NCI-H187 (cell line): ENCODE results near the gene STARD8.

Experiments
- DNase-seq, 2 experiments: peaks; one replicate each; lab custom pipeline; 2025; lab: John Stamatoyannopoulos, UW

STARD8 gene

DNA sequence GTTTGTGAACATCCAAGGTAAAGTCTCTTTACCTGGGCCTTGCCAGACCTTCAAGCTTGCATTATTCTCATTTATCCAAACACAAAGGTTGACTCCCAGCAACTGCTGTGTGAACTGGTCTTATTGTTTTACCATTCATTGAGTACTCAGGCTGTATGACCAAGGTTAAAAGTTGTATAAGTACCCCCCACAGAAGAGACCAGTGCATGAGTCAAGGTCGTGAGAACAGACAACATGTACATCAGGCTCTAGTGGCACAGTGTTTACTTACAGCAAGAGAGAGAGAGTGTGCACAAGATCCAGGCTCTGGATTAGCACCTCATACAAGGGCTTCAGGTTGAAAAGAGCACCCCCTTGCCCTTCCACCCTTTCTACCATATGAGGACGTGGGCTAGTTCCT, 103.9 kb downstream of the STARD8 start:
- DNase-seq, result no peak

DNA sequence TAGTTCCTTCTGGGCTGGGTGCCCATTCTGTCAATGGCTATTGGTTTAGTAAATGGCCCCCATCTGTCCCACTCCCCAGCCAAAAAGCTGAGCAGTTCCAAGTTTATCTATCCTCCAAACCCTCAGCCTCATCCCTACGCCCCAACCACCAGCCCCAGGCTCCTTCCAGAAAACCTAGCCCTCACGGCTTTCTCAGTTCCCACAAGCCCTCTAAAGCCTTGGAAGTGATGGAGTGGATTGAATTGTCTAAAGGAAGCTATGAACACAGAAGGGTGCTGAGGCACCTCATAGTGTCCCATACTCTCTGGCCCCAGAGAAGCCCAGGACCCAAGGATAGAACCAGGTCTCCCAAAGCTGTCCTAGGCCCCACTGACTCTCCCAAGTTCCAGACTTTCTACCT, 105.8 kb downstream of the STARD8 start:
- no peak for DNase-seq

DNA sequence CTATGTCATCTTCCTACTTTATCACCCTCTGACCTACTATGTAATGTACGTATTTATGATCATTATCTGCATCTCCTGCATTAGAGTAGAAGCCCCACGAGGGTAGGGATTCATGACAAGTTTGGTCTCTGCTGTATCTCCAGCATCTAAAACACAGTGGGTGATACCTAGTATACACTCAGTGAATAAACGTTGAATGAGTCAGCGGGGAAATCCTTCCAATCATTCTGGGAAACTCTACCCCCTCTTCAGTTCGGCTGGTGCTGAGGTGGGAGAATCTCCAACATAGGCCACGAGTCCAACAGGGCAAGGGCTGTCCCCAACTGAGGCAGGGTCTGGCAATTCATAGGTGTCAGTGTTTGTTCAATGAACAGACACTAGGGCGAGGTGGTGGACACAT, 106.9 kb downstream of the STARD8 start:
- no peak for DNase-seq

DNA sequence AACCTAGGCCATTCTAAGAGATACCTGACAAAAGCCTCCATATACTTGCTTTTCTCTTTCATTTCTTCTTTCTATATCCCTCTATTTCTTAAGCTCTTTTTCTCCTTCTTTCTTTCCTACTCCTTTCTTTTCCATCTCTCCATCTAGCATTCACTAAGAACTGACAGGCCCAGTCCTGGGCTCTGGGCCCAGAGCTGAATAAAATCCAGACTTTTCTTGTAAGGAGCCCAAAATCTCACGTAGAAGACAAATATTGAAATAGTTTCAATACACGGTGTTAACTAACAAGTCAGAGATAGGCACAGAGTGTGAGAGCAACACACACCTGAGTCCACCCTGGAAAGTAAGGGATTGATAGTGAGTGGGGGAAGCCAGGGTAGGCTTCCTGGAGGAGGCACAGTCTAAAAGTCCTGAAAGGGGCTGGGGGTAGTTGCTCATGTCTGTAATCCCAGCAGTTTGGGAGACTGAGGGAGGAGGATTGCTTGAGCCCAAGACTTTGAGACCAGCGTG, 108.2 kb downstream of the STARD8 start:
- no peak for DNase-seq

DNA sequence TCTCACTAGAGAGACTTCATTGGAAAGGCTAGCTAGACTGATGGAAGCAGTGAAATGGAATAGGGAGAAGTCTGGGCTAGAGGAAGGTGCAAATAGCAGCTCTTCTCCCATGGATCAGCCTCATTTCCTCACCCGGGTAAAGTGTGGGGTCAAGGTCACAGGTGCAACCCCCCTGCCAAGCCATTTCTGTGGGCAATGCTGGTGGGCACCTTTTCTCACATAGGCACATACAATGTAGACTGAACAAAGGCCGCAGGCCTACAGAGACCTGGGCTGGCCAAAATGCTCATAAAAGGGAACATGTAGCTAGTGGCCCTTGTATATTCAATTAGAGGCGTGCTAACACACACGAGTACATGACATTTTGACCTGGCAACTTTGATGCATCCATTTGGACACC, 109.9 kb downstream of the STARD8 start:
- no peak for DNase-seq

DNA sequence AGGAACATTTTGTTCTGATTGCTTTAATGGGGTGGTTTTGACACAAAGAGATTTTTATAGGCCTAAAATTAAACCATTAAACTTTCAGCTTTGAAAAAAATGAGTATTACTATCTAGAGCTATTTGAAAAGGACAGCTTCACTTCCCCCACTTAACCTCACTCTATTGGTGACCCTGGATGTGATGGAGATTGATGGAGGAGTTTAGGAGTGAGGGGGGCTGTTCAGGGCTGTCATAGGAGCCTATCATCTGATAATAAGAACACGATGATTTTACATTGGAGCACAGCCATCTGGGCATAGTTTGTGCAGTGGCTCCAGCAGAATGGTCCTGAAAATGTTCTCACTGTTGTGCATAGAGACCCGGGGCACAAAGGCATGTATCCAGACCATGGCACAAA, 110.3 kb downstream of the STARD8 start:
- no peak for DNase-seq

DNA sequence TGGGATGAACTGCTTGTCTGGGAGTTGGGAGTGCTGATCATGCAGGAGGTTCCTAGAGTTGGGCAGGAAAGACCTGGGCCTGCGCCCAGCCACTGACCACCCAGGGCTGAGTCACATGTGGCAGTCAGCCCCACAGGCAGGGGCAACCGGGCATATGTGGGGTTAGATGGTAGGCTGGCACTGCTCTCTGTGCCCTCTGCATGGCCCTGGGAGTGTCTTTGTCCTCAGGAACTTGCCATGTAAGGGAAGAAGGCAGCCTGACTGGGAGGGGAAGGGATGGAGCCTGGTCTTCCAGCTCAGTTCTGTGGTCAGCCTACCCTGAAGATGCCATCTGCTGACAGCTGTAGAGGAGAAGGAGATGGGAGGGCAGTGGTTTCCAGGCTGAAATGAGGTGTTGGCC, 111.2 kb downstream of the STARD8 start:
- DNase-seq, result no peak

DNA sequence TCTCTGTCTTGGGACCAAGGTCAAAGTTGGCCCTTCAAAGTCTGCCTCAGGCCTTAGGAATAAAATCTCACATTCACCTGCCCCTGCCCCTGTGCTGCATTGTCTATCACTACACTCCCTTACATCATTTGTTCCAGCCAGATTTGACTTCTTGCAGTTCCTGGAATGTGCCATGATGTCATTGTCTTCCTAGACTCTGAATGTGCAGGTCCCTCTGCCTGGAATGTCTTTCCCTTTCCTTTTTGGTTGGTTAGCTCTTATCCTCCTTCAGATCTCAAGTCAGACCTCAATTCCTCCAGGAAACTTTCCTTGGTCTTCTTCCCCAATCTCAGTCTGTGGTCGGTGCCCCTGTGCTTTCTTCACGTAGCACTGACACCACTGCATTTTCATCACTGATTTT, 113.6 kb downstream of the STARD8 start:
- no peak for DNase-seq

DNA sequence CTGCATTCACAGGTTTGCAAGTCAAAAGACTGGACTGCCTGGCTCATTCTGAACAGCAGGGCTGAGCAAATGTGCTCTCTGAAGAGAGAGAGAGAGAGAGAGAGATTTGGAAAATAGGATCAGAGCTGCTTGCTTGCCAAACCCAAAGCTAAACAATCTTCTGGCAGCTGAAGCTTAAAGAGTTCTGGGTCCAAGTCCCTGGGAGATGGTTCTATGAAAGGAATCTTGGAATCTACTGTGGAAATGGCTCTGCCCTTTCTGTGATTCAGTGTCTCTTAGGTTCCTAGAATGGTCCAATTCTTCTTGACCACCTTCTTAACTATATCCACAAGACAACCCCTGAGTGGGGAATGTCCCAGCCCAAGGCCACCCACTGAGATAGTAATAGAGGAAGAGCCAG, 115.3 kb downstream of the STARD8 start:
- DNase-seq, result no peak

DNA sequence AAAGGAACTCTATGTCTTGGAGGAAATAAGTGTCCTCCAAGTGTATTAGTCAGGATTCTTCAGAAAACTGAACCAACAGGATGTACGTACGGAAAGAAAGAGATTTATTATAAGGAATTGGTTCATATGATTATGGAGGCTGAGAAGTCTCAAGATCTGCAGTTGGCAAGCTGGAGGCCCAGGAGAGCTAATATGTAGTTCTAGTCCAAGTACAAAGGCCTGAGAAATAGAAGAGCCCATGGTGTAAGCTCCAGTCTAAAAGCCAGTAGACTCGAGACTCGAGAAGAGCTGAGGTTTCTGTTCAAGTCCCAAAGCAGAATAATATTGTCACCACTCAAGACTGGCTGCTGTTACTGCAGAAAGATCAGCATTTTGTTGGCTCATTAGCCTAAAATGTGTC, 116.0 kb downstream of the STARD8 start:
- no peak for DNase-seq
